HL-60 (cell line): ENCODE data around the gene MYO9B.

Experiments
- DNase-seq, 2 experiments: peaks; one replicate each; pipeline ENCODE4 v3.0.0-alpha.2; 2010 to 2020; ENCODE audit warnings: low read depth in 1 of 2, low spot score in 1 of 2
- H3K27ac ChIP-seq: fragments of 250-450 bp; sonication (Bioruptor Pico); replicated peaks from 2 replicates; pipeline ENCODE4 v1.5.1; 2020; ENCODE audit warnings: mild to moderate bottlenecking, moderate library complexity
- H3K27me3 ChIP-seq: fragments of 250-450 bp; sonication (Bioruptor Pico); 2 replicates; pipeline ENCODE4 v1.5.1; 2021; ENCODE audit warnings: mild to moderate bottlenecking, moderate library complexity; ENCODE audit not compliant: insufficient read depth, poor library complexity, severe bottlenecking
- H3K4me3 ChIP-seq: replicated peaks from 2 replicates; pipeline ENCODE4 v1.5.1; 2011; ENCODE audit warnings: mild to moderate bottlenecking, control low read depth, low read length; ENCODE audit not compliant: insufficient read depth
- CTCF ChIP-seq: IDR thresholded peaks from one replicate; pipeline ENCODE4 v1.5.1; 2011; ENCODE audit warnings: low read length, control low read depth, inconsistent platforms; ENCODE audit not compliant: insufficient read depth
- GABPA ChIP-seq: IDR thresholded peaks from 2 replicates; pipeline ENCODE4 v1.6.1; 2012; ENCODE audit warnings: low read depth
- POLR2AphosphoS5 ChIP-seq: IDR thresholded peaks from 2 replicates; pipeline ENCODE4 v1.6.1; 2012; ENCODE audit warnings: low read depth
- SPI1 ChIP-seq: IDR thresholded peaks from 2 replicates; pipeline ENCODE4 v1.6.1; 2012; ENCODE audit warnings: low read depth, mild to moderate bottlenecking, borderline replicate concordance
- TF ChIP-seq, protein P1 (sequence below): IDR thresholded peaks from 2 replicates; pipeline ENCODE4 v1.6.1; 2012; ENCODE audit warnings: low read depth; ENCODE audit not compliant: insufficient replicate concordance

MYO9B gene

GRCh38 chr19:17206736-17207581, 131.4 kb downstream of the MYO9B start:
- DNase-seq, result no peak
- Histone ChIP-seq H3K27me3 (no peaks in the 10 kb centered on the region), H3K4me3 (no peak overlapping the region), H3K27ac (no peak overlapping the region)
- TF ChIP-seq SPI1, result no peak
- TF ChIP-seq POLR2AphosphoS5, result no peak
- TF ChIP-seq GABPA, result no peak
- no peak for TF ChIP-seq CTCF
- TF ChIP-seq, protein P1, sequence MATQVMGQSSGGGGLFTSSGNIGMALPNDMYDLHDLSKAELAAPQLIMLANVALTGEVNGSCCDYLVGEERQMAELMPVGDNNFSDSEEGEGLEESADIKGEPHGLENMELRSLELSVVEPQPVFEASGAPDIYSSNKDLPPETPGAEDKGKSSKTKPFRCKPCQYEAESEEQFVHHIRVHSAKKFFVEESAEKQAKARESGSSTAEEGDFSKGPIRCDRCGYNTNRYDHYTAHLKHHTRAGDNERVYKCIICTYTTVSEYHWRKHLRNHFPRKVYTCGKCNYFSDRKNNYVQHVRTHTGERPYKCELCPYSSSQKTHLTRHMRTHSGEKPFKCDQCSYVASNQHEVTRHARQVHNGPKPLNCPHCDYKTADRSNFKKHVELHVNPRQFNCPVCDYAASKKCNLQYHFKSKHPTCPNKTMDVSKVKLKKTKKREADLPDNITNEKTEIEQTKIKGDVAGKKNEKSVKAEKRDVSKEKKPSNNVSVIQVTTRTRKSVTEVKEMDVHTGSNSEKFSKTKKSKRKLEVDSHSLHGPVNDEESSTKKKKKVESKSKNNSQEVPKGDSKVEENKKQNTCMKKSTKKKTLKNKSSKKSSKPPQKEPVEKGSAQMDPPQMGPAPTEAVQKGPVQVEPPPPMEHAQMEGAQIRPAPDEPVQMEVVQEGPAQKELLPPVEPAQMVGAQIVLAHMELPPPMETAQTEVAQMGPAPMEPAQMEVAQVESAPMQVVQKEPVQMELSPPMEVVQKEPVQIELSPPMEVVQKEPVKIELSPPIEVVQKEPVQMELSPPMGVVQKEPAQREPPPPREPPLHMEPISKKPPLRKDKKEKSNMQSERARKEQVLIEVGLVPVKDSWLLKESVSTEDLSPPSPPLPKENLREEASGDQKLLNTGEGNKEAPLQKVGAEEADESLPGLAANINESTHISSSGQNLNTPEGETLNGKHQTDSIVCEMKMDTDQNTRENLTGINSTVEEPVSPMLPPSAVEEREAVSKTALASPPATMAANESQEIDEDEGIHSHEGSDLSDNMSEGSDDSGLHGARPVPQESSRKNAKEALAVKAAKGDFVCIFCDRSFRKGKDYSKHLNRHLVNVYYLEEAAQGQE, result no peak

DNA sequence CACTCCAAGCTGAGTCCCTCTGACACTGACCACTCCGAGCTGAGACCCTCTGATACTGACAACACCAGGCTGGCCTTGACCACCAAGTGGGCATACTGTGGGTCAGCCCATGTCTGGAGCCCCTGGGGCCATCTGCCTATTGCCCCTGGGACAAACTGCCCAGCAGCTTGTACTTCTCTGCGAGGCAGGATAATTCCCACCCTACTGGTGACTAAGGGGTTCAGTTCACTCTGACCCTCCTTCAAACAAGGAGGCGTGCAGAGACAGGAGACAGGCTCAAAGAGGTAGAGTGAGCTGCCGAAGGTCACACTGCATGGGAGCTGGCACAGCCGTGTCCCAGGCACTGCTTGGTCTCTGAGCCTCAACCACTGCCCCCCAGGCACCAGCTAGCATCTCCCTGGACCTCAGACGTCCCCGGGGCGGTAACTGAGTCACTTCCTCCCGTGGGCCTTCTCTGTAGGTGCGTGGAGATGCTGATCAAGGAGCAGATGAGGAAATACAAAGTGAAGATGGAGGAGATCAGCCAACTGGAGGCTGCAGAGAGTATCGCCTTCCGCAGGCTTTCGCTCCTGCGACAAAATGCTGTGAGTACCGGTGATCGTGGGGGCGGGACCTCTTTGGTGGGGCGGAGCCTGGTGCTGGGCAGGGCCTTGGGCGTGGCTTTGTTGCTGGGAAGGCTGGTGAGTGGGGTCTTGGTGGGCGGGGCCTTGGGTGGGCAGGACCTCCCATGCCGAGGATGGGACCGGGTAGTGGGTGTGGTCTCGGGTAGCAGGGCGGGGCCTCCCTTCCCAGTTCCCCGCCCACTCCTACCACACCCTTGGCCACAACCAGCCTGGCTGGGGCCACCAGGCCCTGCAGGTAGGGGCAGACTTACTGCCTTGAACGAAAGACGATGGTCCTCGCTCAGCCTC, 133.8 kb downstream of the MYO9B start:
- Histone ChIP-seq H3K4me3 (no peak overlapping the region), H3K27ac (no peak overlapping the region), H3K27me3 (no peaks in the 10 kb centered on the region)
- TF ChIP-seq GABPA (no peak), POLR2AphosphoS5 (no peak), CTCF (no peak), SPI1 (no peak)
- TF ChIP-seq, protein P1, result no peak
- no peak for DNase-seq

- Histone ChIP-seq H3K4me3 (no peak overlapping the region), H3K27me3 (no peaks in the 10 kb centered on the region), H3K27ac (no peak overlapping the region)
- TF ChIP-seq POLR2AphosphoS5, result no peak
- no peak for TF ChIP-seq GABPA
- no peak for TF ChIP-seq SPI1
- TF ChIP-seq, protein P1, result no peak
- DNase-seq, result no peak
Measured at GRCh38 chr19:17210296-17210695, 134.7 kb downstream of the MYO9B start.
